Ammon's horn (tissue), 1 donor: Measurements from ENCODE around the gene ANKRD9.

ENCODE experiments used
- DNase-seq: peaks from one replicate; pipeline ENCODE4 v3.0.0-alpha.2; 2016; ENCODE audit warnings: low spot score

ANKRD9 gene

DNA sequence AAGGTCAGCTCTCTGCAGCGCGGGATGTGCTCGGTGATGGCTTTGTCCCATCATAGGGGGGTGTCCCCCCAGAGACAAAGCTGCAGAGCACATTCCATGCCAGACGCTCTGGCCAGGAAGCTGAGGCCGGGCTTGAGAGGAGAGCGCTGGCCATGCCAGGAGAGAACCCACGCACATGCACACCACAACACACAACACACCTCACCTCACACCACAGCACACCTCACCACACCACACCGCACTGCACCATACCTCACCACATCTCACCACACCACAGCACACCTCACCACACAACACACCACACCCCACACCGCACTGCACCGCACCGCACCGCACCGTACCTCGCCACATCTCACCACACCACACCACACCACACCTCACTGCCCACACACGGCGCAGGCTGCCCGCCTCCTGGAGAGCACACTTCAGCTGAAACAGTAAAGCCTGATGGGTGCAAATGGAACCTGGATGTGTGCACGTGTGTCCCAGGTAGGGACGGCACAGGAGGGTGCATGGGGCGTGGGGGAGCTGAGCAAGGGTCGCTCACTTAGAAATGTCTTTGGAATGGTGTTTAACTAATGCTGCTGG lies 10.8 kb downstream of the ANKRD9 start:
- DNase-seq, result no peak

DNA sequence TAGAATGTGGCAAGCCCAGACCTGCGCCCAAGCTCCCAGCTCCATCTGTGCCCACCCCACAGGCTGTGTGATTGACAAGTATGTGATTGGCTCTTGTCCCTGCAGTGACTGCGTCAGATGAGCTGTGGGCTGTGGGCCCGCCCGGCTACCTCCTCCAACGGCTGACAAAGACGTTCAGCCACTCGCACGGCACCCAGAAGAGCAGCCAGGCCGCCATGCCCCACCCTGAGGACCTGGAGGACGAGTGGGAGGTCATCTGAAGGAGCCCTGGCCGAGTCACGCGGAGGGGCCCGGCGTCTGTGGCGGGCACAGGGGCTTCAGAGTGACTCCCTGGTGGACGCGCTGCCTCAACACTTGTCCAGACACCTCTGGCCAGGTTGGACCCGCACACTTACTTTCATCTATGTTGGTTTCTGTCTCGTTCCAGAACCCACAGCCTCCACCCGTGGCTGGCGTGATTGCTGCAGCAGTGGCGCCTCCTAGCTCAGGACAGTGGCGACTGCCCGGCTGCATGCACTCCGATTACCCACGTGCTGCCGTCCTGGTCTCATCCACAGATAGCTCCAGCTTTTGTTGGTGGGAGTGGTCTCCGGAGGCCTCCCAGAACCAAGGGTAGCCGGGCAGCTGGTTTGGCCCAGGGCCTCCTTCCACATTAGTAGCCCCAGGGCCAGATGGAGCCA lies 11.4 kb downstream of the ANKRD9 start:
- DNase-seq, result peak; percentile 76

DNA sequence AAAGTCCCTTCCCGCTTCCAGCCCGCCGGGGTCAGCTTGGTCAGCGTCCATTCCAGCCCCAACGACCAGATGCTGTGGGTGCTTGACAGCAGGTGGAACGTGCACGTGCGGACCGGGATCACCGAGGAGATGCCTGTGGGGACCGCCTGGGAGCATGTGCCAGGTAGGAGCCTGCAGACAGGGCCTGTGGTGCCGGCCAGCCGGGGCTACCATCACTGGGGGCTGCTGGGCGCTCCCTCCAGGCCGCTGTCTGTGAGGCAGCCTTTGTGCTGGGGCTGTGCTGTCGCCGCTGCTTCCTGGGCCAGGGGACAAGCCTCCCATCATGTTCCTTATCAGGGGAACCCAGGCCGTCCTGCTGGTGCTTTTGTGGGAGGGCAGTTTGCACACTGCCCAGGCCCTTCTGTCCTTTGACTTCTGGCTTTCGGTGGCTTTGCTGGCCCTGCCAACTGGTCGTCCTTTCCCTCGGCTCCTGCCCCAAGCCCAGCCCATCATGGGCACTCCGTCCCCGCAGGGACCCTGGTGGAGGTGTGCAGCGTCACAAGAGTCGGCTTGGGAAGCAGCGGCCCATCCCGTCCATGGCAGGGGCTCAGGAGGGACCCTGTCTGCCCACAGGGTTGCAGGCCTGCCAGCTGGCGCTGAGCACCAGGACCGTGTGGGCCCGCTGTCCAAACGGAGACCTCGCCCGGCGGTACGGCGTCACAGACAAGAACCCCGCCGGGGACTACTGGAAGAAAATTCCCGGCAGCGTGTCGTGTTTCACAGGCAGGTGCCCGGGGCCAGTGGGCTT lies 12.4 kb downstream of the ANKRD9 start:
- no peak for DNase-seq

DNA sequence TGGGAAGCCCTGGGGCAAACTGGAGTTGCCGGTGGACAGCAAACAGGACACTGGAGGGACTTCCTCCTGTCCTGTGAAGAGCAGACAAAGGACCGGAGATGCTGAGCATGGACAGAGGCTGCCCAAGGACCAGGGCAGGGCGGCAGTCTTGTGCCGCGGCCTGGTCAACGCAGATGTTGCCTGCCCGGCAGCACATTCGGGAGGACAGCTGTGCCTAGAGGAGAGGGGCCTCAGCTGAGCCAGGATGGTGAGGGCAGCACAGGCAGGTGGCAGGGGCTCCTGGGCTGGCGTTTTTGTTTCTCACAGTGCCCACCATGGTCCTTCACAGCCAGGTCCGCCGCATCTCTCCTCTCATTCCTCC lies 13.3 kb downstream of the ANKRD9 start:
- DNase-seq, result no peak

DNA sequence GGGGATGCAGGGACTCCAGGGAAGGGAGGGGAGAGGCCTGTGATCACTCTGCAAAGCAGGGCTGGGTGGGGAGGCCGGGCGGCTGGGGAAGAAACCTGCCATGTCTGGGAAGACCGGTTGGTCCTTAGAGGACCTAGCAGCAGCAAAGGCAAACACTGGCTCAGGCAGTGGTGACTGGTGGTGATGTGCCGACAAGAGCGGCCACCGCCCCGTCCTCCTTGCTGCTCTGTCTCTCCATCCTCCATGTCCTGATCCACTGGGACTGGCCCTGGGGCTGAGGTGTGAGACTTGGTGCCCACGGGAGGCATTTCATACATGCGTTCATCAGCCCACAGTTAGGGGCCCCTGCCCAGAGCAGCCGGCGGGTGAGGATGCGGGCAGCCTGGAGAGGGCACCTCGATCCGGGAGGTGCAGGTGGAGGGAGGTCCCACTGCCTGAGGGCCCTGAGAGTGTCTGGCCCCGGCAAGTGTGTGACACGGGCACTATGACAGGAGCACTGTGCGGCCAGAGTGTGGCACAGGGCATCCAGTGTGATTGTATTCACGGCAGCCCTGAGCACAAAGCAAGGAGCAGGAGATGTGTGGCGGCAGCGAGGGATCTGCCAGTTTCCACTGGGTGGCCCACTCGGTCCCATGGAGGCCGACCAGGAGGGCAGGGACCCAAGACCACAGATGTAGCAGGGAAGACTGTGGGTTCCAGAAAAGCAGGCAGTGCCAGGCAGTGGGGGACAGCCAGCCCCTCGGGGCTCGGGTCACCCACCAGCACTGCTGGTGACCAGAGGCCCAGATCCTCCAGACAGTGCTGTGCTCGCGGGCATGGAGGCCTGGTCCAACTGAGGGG lies 13.9 kb downstream of the ANKRD9 start:
- DNase-seq, result no peak

DNA sequence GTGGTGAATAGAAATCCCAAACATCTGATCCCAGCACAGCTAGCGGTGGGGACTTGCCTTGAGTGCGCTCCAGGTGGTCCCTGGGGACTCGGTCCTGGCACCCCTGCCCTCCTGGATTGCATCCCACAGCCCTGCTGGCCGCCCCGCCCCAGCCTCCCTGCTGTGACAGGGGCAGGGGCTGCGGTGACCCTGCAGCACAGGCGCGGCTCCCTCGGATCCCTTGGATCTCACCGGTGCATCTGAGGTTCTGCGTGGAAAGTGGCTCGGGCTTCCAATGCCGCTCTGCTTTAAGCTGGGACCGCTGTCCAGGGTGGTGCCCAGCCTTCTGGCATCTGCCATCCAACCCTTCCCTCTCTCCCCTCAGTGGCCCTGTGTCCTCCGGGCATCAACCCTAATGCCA lies 16.0 kb downstream of the ANKRD9 start:
- no peak for DNase-seq

DNA sequence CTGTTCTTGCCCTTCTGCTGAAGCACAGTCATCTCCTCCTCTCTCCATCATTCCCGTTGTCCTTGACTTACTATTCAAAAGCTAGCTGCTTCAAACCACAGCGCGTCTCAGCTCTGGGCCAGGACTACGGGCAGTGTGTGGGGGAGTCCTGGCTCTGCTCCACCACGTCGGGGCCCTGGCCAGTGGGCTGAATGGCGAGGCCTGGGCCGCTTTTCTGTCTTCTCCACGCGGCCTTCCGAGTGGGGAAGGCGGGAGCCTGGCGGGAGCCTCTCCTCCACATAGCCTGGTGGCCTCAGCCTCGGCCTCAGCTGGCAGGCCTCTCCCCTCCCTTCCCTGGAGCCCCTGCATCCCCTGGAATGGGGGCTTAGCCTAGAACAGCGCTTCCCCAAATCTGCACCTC lies 16.5 kb downstream of the ANKRD9 start:
- DNase-seq, result no peak

DNA sequence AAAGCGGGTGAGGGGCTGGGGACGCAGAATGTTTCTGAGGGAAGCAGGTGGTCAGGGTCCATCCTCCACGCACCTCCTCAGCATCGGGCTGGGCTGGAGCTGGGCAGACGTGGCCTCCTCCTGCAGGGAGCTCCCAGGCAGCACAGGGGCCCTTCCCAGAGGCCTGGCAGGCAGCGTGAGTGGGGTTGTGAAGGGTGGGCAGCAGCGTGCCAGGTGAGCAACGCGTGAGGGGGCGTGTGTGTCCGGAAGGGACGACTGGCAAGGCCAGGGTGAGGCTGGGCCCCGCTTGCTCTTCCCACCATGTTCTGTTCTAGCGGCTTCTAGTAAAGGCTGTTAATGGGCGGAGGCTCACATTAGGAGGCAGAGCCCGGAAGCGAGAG lies 17.1 kb downstream of the ANKRD9 start:
- DNase-seq, result no peak

DNA sequence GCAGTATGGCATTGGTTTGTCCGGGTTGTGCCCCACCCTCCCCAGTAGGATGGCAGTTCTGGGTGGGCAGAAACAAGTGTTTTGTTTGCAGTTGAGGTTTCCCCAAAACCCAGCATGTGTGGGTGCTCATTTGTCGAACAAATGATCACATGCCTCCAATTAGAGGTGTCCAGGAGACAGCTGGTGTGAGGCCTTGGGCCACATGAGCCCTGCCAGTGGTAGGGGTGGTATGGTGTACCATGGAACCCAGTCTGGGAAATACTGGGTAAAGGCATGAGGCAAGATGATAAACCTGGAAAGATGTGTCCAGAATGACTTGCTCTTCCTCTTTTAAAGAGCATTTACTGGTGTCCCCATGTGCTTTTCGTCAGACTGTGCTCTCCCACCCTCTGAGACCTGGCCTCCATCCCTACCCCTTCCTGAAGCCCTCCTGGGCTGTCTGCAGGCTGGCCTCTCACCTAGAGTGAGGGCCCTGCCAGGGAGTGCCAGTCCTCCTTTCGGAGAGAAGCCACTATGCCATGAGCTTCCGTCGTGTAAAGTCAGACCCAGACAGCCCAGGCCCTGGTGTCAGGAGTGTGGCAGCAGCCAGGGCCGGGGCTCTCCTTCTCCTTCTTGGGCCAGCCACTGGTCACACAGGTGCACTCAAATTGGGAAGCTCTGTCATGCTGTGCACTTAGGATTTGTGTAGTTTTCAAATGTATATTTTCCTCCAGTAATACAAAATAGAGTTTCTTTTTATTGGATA lies 17.6 kb downstream of the ANKRD9 start:
- DNase-seq, result no peak

DNA sequence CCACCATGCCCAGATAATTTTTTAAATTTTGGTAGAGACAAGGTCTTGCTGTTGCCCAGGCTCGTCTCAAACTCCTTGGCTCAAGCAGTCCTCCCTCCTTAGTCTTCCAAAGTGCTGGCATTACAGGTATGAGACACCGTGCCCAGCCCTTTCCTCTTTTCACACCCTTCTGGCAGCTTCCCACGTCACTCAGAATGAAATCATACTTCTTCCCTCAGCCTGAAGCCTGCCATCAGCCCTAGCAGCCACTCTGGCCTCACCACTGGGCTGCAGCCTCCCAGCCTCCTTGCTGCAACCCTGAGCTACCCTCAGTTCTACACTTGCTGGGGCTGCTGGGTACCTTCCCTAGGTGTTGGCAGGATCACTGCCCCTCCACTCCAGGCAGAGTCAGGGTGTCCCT lies 18.2 kb downstream of the ANKRD9 start:
- no peak for DNase-seq

DNA sequence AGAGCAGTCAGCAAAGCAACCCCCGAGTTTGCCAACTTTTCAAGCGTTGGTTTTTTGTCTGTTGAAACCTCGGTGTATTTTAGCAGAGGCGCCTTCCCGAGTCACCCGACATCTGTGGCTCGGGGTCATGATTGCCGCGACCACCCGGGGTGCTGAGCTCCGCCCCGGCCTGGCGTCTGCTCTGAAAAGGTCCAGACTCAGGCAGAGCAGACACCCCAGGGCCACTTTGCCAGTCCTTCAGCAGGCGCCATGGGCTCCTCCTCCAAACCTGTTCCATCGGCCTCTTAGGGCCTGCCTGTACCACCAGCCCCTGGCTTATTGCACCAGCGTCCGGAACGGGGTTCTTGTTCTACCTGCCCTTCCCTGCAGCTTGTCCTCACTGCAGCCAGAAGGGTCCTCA lies 19.1 kb downstream of the ANKRD9 start:
- no peak for DNase-seq

DNA sequence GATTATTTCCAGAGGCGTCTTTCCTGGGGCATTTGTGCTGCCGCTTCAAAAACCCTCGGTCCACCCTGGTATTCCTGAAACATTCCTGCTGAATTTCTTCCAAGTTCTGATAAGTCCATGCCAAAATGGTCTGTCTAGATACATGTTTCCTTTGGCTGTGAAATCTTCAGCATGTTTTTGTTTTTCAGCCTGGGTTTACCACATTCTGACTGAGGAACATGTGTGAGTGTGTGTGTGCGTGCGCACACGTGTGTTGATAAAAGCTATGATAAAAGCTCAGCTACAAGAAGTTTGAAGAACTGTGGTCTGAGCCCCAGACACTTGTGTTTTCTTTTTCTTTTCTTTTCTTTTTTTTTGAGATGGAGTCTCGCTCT lies 22.4 kb downstream of the ANKRD9 start:
- DNase-seq, result no peak

DNA sequence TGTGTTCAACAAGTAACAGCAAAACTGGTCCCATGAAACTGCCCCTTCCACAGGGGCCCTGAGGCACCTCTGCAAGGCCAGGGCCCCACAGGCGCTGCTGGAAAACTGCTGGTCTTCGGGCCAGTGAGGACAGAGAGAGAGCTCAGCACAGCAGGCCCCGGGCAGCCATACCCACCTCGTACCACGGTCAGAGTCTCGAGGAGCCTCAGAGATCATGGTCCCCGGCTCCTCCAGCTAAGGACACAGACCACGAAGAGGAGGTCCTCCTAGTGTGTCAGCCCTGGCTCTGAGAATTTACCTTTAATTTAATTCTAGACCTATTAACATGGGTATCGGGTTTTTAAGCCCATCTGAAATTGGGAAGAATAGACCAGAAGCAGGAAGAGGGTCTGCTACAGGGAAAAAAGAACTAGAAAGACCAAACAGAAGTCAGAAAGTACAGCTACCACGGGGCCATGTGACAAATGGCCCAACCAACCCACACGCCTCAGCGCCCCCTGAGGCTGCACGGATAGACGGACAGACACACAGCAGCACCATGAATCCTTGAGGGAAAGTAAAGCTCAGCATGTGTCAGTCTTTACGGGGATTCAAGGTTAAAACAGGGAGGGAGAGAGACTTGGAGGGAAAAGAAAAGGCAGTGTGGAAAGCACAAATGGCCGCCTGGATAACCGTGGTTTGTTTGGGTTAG lies 22.9 kb downstream of the ANKRD9 start:
- DNase-seq, result no peak

DNA sequence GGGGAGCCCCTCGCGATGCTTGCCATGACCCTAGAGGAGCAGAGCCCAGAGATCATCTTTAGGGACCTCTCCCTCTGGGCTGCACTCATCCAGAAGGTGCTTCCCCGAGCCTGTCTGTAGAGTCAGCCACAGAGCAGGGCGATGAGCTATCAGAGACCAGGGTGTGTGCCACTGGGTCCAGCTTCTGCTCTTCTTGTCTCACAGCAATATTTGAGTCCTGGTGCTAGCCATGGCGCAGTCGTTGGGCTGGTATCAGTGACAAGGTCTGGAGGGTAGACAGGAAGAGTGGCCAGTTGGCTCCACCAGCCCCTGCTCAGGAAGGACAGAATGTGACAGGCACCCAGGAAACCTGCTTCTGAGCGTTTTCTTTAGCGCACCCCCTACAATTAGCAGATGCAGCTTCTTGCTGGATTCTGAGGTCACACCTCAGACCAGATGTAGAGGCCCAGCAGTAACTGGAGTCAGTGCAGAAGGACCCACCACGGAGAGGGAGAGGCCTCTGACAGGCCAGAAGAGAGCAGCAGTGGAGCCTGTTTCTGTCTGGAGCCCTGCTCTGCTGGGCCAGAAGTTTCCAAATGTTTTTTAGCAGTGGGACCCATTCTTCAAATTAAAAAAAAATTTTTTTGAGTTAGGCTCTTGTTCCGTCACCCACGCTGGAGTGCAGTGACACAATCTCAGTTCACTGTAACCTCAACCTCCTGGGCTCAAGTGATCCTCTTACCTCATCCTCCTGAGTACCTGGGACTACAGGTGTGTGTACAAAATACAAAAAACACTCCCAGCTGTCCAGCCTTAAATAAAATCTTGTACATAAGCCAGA lies 23.7 kb downstream of the ANKRD9 start:
- no peak for DNase-seq

DNA sequence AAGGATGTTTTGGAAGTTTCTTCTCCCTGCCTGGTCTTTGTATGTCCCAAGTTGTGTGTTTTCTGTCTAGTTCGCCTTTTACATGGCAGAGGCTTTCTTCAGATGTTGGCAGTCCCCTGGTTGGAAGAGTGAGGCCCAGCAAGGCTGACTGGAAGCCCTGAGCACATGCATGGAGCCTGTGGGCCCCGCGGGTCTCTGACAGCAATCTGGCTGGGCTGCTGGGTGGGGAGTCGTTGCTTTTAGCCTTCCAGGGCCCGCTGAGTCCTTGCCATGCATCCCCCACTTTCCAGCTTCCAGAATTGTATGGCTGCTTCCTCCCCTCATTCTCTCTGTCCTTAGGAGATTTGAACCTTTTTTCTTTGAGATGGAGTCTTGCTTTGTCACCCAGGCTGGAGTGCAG lies 25.3 kb downstream of the ANKRD9 start:
- no peak for DNase-seq

DNA sequence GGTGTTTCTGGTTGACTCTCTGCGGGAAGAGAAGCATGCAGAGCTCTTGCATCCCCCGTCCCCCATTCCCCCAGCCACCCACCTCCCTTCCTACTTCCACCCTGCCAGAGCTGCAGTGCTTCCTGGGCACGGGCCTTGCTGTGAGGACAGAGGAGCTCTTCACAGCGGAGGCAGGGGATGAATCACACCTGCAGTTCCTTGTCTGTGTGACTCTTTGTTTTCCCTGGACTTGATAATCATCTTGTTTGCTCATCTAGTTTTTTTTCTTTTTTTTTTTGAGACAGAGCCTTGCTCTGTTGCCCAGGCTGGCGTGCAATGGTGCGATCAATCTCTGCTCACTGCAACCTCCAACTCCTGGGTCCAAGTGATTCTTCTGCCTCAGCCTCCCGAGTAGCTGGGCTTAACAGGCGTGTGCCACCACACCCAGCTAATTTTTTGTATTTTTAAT lies 27.8 kb downstream of the ANKRD9 start:
- DNase-seq, result no peak

DNA sequence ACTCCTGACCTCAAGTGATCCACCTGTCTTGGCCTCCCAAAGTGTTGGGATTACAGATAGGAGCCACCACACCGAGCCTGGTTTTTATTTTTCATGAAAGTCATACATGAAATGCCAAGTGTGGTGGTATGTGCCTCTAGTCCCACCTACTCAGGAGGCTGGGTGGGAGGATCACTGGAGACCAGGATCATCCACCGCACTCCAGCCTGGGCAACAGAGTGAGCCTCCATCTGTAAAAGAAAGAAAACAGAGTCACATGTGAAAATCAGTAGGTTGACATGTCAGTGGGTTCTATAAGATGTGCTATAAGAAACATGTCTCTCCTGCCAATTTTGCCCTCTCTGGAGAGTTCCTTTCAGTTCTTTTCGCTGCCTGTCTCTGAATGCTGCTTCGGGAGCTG lies 28.2 kb downstream of the ANKRD9 start:
- no peak for DNase-seq

DNA sequence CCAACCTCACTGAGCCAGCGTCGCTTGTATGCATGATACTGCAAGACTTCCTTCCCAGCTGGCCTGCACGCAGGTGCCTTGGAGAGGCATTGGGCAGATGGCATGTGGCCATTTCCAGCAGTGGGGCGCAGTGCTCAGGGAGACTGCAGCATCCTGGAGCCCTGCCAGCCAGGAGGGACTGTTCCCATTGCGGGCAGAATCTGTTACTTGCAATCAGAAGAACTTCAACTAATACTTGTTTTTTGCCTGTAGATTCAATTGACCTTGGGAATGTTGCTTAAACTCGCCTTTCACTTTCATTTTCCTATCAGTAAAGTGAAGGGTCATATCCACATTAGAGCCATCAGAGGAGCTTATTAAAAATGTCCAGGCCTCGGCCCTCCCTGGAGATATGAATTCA lies 29.8 kb downstream of the ANKRD9 start:
- peak; percentile 55 for DNase-seq

DNA sequence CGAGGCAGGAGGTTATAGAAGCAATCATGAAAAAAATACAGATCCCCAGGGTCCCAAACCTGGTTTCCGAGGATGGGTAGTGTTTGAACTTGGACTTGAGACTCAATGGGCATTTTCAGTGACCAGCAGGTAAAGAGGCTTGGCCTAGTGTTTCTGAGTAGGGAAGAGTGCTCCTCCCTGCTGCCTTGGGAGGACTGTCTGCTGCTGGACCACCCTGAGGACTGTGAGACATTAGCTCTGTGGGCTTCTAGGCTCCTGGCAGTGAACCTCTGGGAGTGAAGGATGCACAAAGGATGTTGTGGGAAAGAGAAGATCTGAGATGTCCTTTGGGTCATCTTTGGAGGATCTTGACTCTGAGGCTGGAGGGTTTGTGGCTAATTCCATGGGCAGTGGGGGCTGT lies 30.5 kb downstream of the ANKRD9 start:
- no peak for DNase-seq

DNA sequence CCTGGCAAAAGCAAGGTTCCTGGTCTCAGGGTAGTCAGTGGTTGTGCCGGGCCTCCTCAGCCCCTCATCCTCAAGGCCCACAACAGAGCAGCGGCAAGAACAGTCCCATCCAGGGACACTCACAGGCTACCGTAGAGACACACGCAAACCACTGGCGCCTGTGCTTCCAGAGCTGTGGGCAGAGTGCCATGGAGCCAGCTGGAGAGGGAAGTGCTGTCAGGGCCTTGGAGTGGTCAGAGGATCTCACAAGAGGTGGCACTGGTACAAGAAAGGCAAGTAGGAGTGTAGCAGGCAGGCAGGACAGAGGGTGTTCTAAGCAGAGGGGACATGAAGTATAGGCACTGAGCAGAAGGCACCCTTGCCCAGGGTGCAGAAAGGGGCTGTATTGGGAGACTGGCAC lies 34.6 kb downstream of the ANKRD9 start:
- DNase-seq, result peak; percentile 79
